ENCODE results near the gene RCAN3.

Gene RCAN3

GRCh38 chr1:24586119-24586518 is 83.5 kb downstream of the RCAN3 start:
- DNase-seq (ENCODE audit: low spot score): no peak
- in situ Hi-C loops (cut with MboI; ENCODE audit: low pct_unique_long_range_greater_than_20kb, low sequenced_read_pairs, unreplicated experiment): loop anchor here (25.0 kb wide), 1 partner anchor 374 kb away; no protein-coding TSS in a partner anchor

GRCh38 chr1:24586970-24587820 is 84.6 kb downstream of the RCAN3 start:
- DNase-seq (ENCODE audit: low spot score): peak; percentile 79
- TF ChIP-seq CTCF (IDR thresholded peaks at IDR 0.05; ENCODE audit: extremely low read depth, insufficient read depth, missing control alignments): peak; percentile 75
- in situ Hi-C loops (cut with MboI; ENCODE audit: low pct_unique_long_range_greater_than_20kb, low sequenced_read_pairs, unreplicated experiment): loop anchor here (25.0 kb wide), 1 partner anchor 375 kb away; no protein-coding TSS in a partner anchor

More at GRCh38 chr1:24586119-24586518, 83.5 kb downstream of the RCAN3 start:
- TF ChIP-seq CTCF (IDR thresholded peaks at IDR 0.05; ENCODE audit: extremely low read depth, insufficient read depth, missing control alignments): no peak

GRCh38 chr1:24588573-24588972 is 85.9 kb downstream of the RCAN3 start:
- in situ Hi-C loops (cut with MboI; ENCODE audit: low pct_unique_long_range_greater_than_20kb, low sequenced_read_pairs, unreplicated experiment): loop anchor here (25.0 kb wide), 1 partner anchor 376 kb away; no protein-coding TSS in a partner anchor
- no peak for TF ChIP-seq CTCF (IDR thresholded peaks at IDR 0.05; ENCODE audit: extremely low read depth, insufficient read depth, missing control alignments)
- no peak for DNase-seq (ENCODE audit: low spot score)

GRCh38 chr1:24589200-24589599 is 86.6 kb downstream of the RCAN3 start:
- in situ Hi-C loops (cut with MboI; ENCODE audit: low pct_unique_long_range_greater_than_20kb, low sequenced_read_pairs, unreplicated experiment): loop anchor here (25.0 kb wide), 1 partner anchor 377 kb away; no protein-coding TSS in a partner anchor
- DNase-seq (ENCODE audit: low spot score): no peak
- TF ChIP-seq CTCF (IDR thresholded peaks at IDR 0.05; ENCODE audit: extremely low read depth, insufficient read depth, missing control alignments): no peak
